Endodermal cell (in vitro differentiated cells): ENCODE results near the gene VSTM5. TPM values are rescaled to one million over a fixed set of nuclear protein-coding genes. Genes with fewer than 3 reads are reported as not detected.
A peak's percentile ranks its signal among the peaks of the same experiment; 100 is the strongest.
"Not testable (repeated sequence)": the region's sequence is repeated elsewhere in the genome, so short reads cannot be mapped to it uniquely, and the experiment has no call there.

Experiments
- DNase-seq: peaks from one replicate; pipeline ENCODE4 v3.0.0-alpha.2; 2017
- H3K27ac ChIP-seq: 2 replicates; pipeline ENCODE4 v1.5.1; 2013; ENCODE audit warnings: mild to moderate bottlenecking, low read depth, low read length, moderate library complexity
- H3K27me3 ChIP-seq: 2 replicates; pipeline ENCODE4 v1.6.1; 2013; ENCODE audit warnings: mild to moderate bottlenecking, low read length, moderate library complexity; ENCODE audit not compliant: insufficient read depth, control insufficient read depth, poor library complexity, severe bottlenecking
- H3K36me3 ChIP-seq: 2 replicates; pipeline ENCODE4 v1.7.0; 2013; ENCODE audit warnings: mild to moderate bottlenecking, low read length, moderate library complexity; ENCODE audit not compliant: control insufficient read depth, insufficient read depth
- H3K4me1 ChIP-seq: one replicate; pipeline ENCODE4 v1.7.0; 2013; ENCODE audit warnings: low read length; ENCODE audit not compliant: control insufficient read depth, insufficient read depth
- H3K4me3 ChIP-seq: 2 replicates; pipeline ENCODE4 v1.5.1; 2013; ENCODE audit warnings: mild to moderate bottlenecking, low read length, moderate library complexity
- H3K9ac ChIP-seq: 2 replicates; pipeline ENCODE4 v1.6.1; 2013; ENCODE audit warnings: mild to moderate bottlenecking, low read length, moderate library complexity; ENCODE audit not compliant: poor library complexity, severe bottlenecking; ENCODE audit errors: extremely low read depth
- H3K9me3 ChIP-seq: 2 replicates; pipeline ENCODE4 v1.6.1; 2013; ENCODE audit warnings: mild to moderate bottlenecking, low read length, moderate library complexity; ENCODE audit not compliant: control insufficient read depth
- H3K27ac Mint-ChIP-seq: 2 replicates; pipeline ENCODE4 v1.8.0; 2020; ENCODE audit warnings: mixed read lengths
- H3K27me3 Mint-ChIP-seq: 2 replicates; pipeline ENCODE4 v1.8.0; 2021; ENCODE audit warnings: mild to moderate bottlenecking, mixed read lengths; ENCODE audit not compliant: insufficient read depth
- H3K36me3 Mint-ChIP-seq: 2 replicates; pipeline ENCODE4 v1.8.0; 2020; ENCODE audit warnings: low read depth, mixed read lengths
- H3K4me1 Mint-ChIP-seq: 2 replicates; pipeline ENCODE4 v1.8.0; 2020; ENCODE audit warnings: mixed read lengths
- H3K4me3 Mint-ChIP-seq: 2 replicates; pipeline ENCODE4 v1.8.0; 2020; ENCODE audit warnings: mild to moderate bottlenecking, moderate library complexity, mixed read lengths
- H3K9me3 Mint-ChIP-seq: 2 replicates; pipeline ENCODE4 v1.8.0; 2020; ENCODE audit warnings: mild to moderate bottlenecking, mixed read lengths
- WGBS, 2 experiments: methylation state at CpG; one replicate each; pipeline versions ENCODE4 v1.1.5 to v1.1.7; 2013; ENCODE audit warnings: missing lambda C conversion rate in 2 of 2, mixed read lengths in 1 of 2; ENCODE audit not compliant: insufficient coverage in 1 of 2, insufficient read length in 1 of 2; 5-methylcytosine and 5-hydroxymethylcytosine counted together
- total RNA-seq, 2 donors: library from RNA; stranded (reverse); fragmentation: NEBNext Ultra II Directional in 1 of 2; extraction: Animal tissue kit (Norgen Biotek cat#: 25700) in 1 of 2; gene quantifications; 2 replicates in 1 of 2; 3 replicates in 1 of 2; pipeline ENCODE4 v1.2.1, GENCODE V29; 2021
- TF ChIP-seq, protein P1 (sequence below): fragments of 200-600 bp; sonication (generic); conservative IDR thresholded peaks from 2 replicates; pipeline ENCODE4 v1.5.0; 2021; ENCODE audit warnings: antibody characterized with exemption, mild to moderate bottlenecking

VSTM5 gene
- total RNA-seq, 2 donors from 2014 or later: 0.29 to 0.75 TPM

GRCh38 chr11:93887111-93887510 lies 36.7 kb upstream of the VSTM5 start:
- Mint-ChIP-seq H3K4me1 (peaks cover 2% of the 10 kb centered on the region), H3K4me3 (no peak overlapping the region), H3K27ac (no peak overlapping the region), H3K27me3 (peaks cover 7% of the 10 kb centered on the region), H3K9me3 (peaks cover 28% of the 10 kb centered on the region), H3K36me3 (peaks cover 2% of the 10 kb centered on the region)
- Histone ChIP-seq H3K36me3 (no peaks in the 10 kb centered on the region), H3K4me3 (no peak overlapping the region), H3K9ac (no peak overlapping the region), H3K27ac (no peak overlapping the region), H3K9me3 (peaks cover 30% of the 10 kb centered on the region), H3K27me3 (no peaks in the 10 kb centered on the region), H3K4me1 (no peaks in the 10 kb centered on the region)
- DNase-seq: no peak
- TF ChIP-seq, protein P1, sequence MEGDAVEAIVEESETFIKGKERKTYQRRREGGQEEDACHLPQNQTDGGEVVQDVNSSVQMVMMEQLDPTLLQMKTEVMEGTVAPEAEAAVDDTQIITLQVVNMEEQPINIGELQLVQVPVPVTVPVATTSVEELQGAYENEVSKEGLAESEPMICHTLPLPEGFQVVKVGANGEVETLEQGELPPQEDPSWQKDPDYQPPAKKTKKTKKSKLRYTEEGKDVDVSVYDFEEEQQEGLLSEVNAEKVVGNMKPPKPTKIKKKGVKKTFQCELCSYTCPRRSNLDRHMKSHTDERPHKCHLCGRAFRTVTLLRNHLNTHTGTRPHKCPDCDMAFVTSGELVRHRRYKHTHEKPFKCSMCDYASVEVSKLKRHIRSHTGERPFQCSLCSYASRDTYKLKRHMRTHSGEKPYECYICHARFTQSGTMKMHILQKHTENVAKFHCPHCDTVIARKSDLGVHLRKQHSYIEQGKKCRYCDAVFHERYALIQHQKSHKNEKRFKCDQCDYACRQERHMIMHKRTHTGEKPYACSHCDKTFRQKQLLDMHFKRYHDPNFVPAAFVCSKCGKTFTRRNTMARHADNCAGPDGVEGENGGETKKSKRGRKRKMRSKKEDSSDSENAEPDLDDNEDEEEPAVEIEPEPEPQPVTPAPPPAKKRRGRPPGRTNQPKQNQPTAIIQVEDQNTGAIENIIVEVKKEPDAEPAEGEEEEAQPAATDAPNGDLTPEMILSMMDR: no peak
- 95 to 97% methylated on average over 4 to 5 of the region's 5 CpGs for WGBS, 2 experiments

GRCh38 chr11:93879114-93879513 lies 28.7 kb upstream of the VSTM5 start:
- not testable (repeated sequence) for H3K36me3 Mint-ChIP-seq, H3K36me3 ChIP-seq, H3K9ac ChIP-seq, H3K27me3 ChIP-seq, H3K27me3 Mint-ChIP-seq, H3K4me1 ChIP-seq, H3K4me3 Mint-ChIP-seq, DNase-seq
- H3K9me3 ChIP-seq: peaks cover 24% of the 10 kb centered on the region
- peak overlapping the region; percentile 67 for H3K27ac Mint-ChIP-seq
- peak overlapping the region; percentile 26 for H3K4me3 ChIP-seq
- peaks cover 29% of the 10 kb centered on the region for H3K4me1 Mint-ChIP-seq
- peaks cover 25% of the 10 kb centered on the region for H3K9me3 Mint-ChIP-seq
- H3K27ac ChIP-seq: peak overlapping the region; percentile 16

- TF ChIP-seq, protein P1: no peak
- peaks cover 1% of the 10 kb centered on the region for H3K27me3 Mint-ChIP-seq
- H3K9me3 ChIP-seq: peaks cover 16% of the 10 kb centered on the region
- H3K4me3 ChIP-seq: no peak overlapping the region
- no peak for DNase-seq
- no peak overlapping the region for H3K4me3 Mint-ChIP-seq
- H3K4me1 ChIP-seq: peaks cover 9% of the 10 kb centered on the region
- WGBS, 2 experiments: 85% methylated on average over 1 of the region's 3 CpGs; no CpG with 5 or more reads in 1 of the 2 experiments
- peaks cover 46% of the 10 kb centered on the region for H3K4me1 Mint-ChIP-seq
- H3K9me3 Mint-ChIP-seq: peaks cover 6% of the 10 kb centered on the region
- no peak overlapping the region for H3K27ac Mint-ChIP-seq
- no peak overlapping the region for H3K27ac ChIP-seq
- H3K27me3 ChIP-seq: no peaks in the 10 kb centered on the region
- H3K36me3 ChIP-seq: no peaks in the 10 kb centered on the region
- H3K9ac ChIP-seq: no peak overlapping the region
- H3K36me3 Mint-ChIP-seq: no peaks in the 10 kb centered on the region
Measured at GRCh38 chr11:93875637-93876036, 25.2 kb upstream of the VSTM5 start.

DNA sequence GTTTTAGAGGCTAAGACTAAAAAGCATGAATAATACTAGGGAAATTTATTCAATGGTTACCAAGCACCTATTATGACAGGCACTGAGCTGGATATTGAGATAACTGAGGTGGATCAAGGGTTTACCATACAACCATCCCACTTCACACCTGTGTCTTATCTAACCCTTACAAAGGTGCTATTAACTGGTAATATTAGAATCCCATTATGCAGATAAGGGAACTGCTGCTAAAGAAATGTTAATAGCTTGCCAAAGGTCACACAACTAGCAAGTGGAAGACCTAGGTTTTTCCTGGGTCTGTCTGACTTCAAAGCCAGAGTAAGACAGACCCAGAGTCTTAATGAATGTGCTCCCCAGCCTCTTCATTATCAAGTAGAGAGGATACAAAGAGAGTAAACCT lies 21.1 kb upstream of the VSTM5 start:
- peaks cover 4% of the 10 kb centered on the region for H3K4me1 ChIP-seq
- DNase-seq: no peak
- Mint-ChIP-seq H3K4me3 (peak overlapping the region; percentile 2), H3K27ac (peak overlapping the region; percentile 35), H3K36me3 (no peaks in the 10 kb centered on the region), H3K27me3 (peaks cover 5% of the 10 kb centered on the region), H3K4me1 (peaks cover 20% of the 10 kb centered on the region), H3K9me3 (peaks cover 9% of the 10 kb centered on the region)
- H3K9me3 ChIP-seq: peaks cover 16% of the 10 kb centered on the region
- H3K9ac ChIP-seq: no peak overlapping the region
- H3K36me3 ChIP-seq: no peaks in the 10 kb centered on the region
- peak overlapping the region; percentile 61 for H3K4me3 ChIP-seq
- peaks cover 9% of the 10 kb centered on the region for H3K27me3 ChIP-seq
- TF ChIP-seq, protein P1: no peak
- no peak overlapping the region for H3K27ac ChIP-seq
